NCI-H2196 treated with DMSO at 0.1 percent for 48 hours (cell line): Measurements from ENCODE around the gene TWIST2.

Source experiments
- DNase-seq: peaks from one replicate; lab custom pipeline; 2025; ENCODE audit not compliant: unreplicated experiment; lab: John Stamatoyannopoulos, UW

Gene TWIST2

DNA sequence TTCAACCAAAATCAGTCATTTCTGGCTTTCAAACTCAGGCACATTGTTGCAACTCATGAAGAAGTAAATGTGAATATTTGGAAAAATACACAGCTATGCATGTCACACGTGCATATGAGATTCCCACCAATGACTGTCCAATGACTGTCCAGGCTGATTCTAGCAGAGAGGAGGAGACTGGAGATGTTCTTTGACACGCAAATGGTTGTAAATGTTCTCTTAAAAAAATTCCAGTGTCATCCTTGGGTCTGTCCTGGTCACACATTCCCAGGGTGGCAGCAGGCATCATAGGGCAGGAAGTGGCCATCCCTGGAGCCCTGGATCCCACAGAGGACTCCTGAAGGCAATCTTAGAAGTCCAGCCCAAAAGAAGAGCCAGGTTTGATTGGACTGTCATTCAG is 40.9 kb downstream of the TWIST2 start:
- no peak for DNase-seq

DNA sequence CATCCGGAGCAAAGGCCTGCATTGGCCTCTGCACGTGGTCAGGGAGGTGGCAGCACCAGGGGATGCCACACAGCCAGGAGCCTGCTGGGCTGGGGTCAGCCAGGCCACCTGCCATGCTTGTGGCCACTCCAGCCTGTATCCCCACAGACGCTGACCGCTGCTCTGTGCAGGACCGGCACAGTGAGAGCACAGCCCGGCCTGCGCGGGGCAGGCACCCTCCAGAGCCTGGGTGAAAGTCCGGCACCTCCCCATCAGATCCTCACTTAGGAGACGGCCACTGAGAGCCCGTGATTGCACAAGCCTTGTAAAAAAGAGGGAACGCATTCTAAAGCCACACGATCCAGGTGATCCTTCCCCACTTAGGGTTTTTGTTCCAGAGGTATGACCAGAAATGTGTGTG is 42.2 kb downstream of the TWIST2 start:
- DNase-seq = no peak

DNA sequence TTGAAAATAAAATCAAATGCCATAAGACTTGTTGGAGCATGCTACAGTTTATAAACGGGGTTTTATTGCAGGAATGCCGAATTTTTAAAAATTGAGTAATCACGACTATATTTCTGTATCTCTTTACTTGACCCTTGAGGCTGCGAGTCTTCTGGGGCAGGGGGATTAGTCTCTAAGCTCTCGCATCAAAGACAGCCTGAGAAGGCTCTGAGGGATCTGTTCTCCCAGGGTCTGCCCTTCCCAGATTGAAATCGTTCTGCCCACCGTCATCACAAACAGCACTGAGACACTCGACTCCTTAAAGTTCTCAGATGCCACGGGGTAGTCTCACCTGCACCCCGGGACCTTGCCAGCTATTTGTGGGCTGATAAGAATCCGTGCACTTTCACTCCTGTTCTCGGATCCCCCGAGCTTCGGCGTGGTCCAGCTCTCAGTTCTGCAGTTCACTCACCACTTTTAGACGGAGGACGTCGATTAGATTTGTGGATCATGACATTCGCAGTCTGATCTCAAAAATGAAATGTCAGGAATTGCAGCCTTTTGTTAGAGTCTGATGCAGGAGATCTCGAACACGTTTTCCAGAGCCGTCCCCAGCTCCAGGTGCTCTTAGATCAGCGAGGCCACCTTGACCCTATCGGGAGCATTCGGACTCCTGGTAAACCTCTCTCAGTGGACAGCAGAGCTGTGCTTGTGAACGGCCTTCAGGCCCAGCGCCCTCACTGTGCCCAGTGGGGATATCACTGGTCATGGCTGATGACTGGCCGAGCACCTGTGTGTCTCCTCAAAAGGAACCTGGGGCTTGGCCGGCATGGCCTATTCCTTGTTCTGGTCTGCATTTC is 43.0 kb downstream of the TWIST2 start:
- no peak for DNase-seq

DNA sequence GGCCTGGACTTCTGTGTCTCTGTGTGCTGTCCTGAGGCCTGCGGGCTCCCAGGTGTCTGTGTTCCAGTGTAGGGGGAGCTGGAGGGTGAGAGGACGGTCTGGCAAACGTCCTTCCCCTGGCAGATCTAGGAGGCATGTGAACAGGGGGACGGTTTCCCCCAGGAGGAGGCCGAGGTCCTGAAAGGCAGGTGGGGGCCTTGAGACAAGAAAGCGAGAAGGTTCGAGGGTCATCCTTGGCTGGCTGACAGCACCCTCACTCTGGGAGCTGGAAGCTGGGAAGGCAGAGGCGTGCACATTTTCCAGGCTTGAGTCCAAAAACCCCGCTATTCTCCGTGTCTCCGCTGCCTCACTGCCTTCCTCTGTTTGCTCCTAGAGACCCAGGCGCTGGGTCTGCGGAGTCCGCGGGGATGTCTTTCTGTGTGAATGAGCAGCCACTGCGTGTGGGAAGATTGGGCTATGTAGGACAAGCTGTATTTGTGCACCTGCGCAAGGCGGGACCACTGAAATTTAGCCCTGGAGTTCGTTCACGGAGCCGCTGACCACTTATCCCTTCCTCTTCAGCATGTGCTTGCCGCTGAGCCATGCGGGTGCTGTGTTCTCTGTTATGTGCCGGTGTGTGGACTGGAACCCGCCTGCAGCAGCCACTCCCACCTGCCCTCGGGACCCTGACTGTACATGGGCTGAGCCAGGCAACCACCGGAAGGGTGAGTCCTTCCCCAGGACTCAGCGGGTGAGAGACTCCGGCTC is 43.7 kb downstream of the TWIST2 start:
- no peak for DNase-seq

DNA sequence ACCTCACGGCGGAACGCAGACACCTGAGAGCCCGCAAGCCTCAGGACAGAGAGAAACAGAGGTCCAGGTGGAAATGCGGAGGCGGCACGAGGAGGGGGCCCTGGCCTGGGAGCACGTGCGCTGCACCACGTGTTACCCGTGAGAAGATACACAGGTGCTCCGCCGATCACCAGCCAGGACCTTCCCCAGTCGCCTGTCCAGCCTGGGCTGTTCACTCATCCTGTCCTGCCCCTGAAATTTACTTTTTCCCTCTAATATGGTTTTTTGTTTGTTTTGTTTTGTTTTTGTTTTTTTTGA is 44.3 kb downstream of the TWIST2 start:
- DNase-seq = no peak

DNA sequence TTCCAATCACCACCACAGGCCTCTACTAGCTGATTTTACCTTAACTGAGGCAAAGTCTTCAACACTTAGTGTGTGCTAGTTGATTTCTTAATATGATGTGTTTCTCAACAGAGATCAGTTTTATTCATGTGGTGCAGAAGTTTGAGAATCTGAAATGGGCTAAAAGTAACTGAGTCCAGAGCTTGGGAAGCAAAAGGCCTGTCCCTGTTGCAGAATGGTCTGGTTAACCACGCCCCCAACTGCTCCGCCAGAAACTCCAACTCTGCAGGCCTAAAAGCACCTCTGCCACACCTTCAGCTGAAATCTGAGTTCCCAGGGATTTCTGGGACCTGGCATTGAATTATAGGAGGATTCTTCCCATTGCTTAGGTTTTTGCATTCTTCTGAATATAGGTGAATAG is 44.9 kb downstream of the TWIST2 start:
- DNase-seq = no peak

DNA sequence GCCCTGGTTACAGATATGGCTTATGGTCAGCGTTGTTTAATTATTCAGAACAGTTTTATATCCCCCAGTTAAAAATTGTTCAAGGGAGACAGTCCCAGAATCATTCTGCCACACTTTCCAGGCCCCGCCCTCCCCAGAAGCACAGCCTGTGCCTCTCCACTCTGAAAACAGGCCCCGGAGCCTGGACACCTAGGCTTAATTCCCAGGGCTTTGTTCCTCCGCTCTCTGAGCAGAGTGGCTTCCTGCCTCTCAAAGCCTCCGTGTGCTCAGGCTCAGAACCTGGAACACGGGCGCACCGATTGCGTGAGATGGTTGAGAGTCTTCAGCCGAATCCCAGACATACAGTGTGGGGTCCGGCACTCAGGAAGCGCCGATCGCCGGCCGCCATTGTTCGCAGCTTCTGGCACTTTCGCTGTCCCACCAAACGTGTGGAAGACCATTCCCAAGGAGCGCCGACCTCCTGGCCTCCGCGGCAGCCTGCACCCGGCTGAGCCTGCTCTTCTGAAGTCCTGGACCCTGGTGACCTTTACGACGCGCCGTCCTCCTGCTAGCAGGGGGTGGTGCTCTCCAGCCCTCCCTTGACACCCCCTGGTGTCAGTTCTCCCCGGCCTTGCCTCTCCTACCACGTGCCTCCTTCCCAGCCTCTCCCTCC is 45.6 kb downstream of the TWIST2 start:
- no peak for DNase-seq

DNA sequence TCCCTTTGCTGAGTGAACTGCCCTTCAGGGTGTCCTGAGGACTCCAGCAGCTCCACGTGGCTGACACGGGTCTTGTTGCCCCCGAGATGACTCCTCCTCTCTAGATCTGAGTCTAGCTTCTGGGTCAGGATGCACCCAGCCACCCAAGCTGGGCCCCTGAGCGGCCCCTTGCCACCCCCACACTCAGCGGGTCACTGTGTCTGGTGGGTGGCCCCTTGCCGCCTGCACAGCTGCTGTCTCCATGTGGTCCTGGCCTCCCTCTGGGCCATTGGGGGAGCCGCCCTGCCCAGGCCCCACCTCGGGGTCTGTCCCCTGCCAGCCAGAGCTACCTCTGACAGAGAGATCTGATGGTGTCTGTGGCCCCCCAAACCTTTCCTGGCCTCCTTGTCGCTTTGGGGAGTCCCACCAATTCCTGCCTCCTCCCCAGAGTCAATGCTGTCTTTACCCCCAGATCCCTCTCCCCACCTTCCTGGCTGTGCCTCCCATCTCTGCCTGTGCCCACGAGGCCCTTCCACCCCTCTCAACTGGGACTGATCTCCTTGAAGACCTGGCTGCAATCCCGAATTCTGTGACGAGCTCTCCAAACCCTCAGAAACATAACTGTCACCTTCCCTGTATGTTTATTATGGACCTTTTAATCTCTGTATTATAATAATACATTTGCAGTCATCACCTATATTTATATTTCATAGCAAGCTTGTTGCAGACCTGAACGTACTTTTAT is 46.5 kb downstream of the TWIST2 start:
- DNase-seq = no peak

DNA sequence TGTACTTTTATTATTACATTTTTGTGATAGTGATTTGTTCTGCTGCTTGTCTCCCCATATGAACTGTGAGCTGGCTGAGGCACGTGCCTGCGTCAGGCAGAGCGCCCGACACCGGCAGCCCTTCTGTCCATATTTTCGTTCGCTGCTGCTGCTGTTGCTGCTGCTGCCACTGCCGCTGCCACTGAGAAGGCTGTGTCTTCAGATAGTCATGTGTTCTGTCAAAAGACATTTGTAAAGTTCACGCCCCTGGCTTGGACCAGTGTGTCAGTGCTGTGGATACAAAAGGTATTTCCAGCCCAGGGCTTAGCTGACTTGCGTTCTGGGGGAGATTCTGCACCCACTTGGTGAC is 47.0 kb downstream of the TWIST2 start:
- no peak for DNase-seq

DNA sequence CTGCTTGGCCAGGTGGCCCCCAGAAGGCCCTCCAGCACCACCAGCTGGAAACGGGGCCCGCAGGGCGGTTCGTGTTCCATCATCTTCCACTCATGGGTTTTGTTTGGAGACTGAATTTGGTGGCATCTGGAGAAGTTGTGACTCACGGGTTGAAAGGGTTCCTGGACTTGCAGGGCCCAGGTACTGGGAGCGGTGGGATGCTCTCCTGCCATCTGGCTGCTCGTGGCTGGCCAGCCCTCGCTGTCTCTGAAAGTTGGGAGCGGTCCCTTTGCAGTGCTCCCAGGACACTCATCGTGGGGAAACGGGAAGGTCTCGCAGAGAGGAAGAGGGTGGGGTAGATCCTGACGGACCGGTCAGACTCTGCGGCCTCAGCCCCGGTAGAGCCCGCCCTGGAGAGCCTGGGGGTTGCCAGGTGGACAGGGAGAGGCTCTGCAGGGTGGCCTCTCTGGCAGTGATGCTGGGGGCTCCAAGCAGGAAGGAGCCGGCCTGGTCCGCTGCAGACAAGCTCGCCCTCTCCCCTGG is 47.5 kb downstream of the TWIST2 start:
- no peak for DNase-seq

DNA sequence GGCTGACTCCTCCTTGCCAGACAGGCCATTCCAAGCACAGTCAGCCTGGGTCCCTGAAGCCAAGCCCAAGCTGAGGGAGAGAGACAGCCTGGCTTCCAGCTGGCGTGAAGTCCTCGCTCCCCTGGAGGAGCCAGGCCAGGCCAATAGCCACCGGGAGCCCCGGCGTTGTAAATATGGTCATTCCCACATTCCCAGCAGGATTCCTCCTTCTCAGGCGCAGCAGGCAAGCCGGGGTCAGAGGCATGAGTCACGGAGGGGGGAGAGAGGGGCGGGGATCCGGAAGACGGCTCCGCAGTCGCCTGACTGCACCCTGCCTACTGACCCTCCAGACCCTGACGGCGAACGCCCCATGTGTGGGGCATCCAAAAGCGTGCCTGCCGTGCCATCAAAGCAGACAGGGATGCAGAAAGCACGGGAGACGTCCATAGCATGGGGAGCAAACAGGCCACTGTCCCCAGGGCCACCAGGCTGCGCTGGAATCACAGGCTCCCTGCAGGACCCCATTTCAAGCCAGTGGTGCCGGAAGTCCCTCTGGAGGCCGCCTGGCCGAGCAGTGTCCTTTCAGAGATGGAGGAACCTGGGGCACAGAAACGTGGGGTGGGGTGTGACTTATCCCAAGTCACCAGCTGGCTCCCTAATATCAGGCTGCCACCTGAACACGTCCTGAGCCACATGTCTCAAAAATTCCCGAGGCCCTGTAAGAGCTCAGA is 48.2 kb downstream of the TWIST2 start:
- no peak for DNase-seq

DNA sequence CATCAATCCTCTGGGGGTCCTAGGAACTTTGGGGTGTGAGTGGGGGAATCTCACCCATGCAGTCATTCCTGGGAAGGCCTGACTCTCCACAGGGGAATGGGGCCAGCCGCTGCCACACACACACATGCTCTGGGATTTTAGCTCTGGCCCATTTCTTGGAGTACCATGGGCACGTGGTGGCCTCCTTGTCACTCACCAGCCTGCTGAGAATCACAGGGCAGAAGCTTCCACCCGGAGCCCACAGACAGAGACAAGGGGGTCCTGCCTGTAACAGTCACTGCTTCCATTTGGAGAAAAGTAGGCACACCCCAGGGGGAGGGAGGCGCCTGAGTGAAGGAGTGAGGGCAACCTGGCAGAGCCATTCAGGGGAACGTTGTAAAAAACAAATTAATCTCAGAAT is 48.8 kb downstream of the TWIST2 start:
- DNase-seq = no peak

DNA sequence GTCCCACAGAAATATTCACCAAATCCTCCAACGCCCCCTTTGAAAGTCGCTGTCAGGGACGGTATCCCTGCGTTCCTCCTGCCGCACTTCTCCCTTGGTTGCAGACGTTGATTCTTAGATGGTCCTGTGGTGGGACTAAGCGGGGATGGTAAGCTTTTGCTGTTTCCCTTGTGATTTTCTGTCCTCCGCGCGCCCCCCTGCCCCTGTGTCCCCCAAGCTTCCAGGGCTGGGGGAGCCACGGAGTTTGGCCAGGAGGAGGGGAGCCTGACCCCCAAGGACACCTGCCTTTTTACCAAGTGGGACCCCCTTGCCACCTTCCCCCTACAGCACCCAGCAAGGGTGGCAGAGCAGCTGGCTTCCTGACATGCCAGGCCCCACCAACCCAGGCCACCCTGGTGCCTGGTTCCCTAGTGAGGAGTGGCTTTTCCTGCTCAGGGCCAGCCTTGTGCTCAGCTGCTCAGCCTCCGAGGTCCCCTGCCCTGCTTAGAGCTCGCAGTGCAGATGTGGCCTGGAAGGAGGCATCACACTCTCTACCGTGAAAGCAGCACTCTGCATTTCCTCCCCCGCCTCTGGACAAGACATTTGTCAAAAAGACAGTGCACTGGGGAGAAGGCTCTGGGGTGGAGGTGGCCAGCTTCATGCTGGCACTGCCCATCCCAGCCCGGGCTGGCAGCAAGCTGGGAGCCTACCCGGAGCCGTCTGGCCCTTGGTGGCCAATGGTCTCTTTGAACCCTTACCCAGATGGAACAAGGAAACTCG is 49.4 kb downstream of the TWIST2 start:
- DNase-seq = no peak

DNA sequence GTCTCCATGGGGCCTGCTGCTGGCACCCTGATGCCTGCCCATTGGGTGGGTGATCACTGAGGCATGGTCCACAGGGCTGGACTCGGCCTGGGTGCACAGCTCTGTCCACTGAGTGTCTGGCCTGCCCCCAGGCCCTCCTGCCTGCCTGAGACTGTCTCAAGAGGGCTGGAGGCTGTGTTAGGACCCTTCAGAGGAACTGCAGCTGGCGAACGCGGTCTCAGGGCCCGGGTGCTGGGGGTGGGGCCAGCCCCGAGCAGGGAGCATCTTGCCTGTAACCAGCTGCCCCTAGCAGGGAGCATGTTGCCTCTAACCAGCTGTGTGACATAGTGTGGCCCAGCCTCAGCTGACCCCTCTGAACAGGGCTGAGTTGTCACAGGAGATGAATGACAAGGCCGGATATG is 50.0 kb downstream of the TWIST2 start:
- no peak for DNase-seq

DNA sequence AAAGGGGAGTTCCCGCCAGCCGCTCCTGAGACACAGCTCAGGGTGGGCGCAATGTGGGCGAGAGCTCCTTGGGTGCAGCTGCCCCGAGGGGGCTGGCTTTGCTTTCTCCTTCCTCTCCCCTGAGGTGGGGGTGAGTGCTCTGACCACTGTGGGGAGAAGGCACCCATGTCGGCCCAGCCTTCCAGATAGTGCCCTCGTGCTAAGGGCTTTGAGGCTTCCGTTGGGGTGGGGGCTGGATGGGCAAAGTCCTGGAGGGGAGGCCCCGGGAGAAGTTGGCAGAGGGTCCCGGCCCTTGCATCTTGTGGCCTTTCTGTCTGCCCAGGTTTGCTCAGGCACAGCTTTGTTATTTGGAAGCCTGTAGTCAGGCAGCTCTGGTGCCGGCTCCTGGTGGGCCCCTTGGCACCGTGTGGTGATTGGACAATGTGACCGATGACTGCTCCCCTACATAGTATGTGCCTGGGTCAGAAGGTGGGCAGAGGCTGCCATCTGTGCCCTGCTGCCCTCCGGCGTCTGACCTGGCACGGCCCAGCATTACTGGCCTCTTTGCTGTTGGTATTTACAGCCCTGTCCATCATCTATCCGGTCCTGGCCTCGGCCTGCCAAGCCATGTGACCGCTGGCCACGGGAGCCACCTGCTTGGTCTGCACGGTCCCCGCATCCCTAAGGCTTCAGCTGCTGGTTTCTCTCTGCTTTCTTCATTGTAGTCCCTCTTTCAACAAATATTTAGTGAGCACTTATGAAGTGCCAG is 50.8 kb downstream of the TWIST2 start:
- no peak for DNase-seq

DNA sequence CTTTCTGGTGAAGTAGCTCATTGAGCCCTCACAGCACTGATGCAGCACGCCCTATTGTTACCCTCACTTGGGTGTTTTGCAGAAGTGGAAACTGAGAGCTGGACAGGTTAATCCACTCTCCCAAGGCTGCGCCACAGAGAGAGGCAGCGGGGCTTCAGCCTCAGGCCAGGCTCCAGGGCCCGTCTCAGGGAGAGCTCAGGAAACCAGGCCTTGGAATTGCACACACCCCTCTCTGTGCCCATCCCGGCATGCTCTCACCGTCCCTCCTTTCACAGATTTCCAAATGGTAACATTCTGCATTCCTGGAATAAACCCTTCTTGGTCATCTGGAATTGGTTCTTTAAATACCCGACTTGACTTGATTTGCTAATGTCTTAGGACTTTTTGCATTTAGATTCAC is 51.5 kb downstream of the TWIST2 start:
- no peak for DNase-seq

DNA sequence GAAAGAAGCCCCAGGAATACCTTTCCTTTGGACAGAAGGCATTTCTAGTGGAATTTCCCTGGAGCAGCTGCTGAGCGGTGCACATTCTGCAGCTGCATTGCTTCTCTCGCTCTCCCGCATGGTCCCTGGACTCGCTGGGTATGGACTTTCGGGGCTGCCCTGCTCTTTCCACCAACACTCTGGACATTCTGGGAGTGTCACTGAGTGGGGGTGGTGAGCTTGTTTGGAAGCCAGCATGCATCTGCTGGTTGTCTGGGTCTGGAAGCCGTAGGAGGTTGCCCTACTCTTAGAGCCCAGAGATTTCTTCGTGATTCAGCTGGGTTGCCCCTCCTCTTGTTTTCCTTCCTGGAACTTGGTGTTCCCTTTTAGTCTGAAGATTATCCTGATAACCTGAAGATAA is 52.6 kb downstream of the TWIST2 start:
- DNase-seq = no peak

DNA sequence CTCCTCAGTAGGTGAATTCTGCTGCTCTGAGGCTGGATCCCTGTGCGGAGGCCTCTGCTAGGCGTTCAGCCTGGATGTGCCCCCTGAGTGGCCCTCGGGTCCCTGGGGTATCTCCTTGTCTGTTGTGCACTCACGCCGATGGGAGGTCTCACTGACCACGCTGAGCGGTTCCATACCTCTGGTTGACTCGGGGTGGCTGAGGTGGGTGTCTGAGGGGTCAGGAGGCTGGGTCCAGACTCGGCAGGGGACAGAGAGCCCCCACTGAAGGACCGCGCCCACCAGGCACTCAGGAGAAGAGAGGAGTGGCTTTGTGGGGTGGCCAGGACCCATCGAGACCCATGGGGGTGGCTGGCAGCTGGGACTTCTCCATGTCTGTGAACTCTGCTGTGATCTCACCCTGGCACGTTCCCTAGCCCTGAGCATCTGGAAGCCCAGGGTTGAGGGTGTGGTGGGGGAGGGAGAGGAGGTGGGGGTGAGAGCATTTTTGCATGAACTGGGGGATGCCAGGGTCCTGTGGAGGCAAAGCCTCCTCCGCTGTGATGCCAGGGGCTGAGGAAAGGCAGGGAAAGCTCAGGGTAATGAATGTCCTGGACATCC is 53.7 kb downstream of the TWIST2 start:
- no peak for DNase-seq

DNA sequence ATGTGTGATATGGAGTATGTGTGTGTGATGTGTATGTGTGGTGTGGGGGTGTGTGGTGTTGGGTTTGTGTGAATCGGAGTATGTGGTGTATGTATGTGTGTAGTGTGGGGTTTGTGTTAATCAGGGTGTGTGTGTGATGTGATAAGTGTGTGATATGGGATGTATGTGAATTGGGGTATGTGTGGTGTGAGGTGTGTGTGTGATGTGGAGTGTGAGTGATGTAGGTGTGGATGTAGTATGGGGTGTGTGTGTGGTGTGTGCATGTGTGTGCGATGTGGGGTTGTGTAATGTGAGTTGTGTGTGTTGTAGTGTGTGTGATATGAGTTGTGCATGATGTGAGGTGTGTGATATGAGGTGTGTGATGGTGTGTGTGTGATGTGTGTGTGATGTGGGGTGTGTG is 54.4 kb downstream of the TWIST2 start:
- DNase-seq = no peak
